HG03575 (cell line): Measurements from ENCODE around the gene DLGAP3.

Experiments used
- ATAC-seq: cut with Tn5 transposase; IDR thresholded peaks from one replicate; pipeline ENCODE4 v1.9.1; 2021; ENCODE audit not compliant: unreplicated experiment, insufficient number of reproducible peaks, low FRiP score; ENCODE audit errors: extremely low read depth

DLGAP3 gene

DNA sequence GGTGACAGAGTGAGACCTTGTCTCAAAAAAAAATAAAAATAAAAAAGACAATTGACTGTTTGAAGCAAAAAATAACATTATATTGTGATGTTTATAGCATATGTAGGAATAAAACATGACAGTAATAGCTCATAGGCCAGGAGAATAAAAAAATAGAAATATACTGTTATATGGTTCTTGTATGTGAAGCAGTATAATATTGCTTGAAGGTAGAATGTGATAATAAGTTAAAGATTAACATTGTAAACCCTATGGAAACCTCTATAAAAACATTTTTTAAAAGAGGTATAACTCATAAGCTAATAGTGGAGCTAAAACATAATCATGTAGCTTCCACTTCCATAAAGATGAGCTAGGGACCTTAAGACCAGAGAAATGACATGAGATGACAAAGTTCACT, 113.1 kb downstream of the DLGAP3 start:
- no peak for ATAC-seq
